HEK293 (cell line): Measurements from ENCODE around the gene DLG2.

Source experiments
- AEBP2 ChIP-seq: fragments of 450-650 bp; formaldehyde crosslinking; IDR thresholded peaks from 2 replicates; pipeline ENCODE4 v1.5.1; 2016; ENCODE audit warnings: missing biosample characterization, missing genetic modification characterization, borderline replicate concordance
- CTCF ChIP-seq: fragments of 450-650 bp; formaldehyde crosslinking; IDR thresholded peaks from 2 replicates; pipeline ENCODE4 v1.5.1; 2016; ENCODE audit warnings: missing biosample characterization, missing genetic modification characterization
- GLIS2 ChIP-seq: fragments of 450-650 bp; formaldehyde crosslinking; IDR thresholded peaks from 2 replicates; pipeline ENCODE4 v1.5.1; 2016; ENCODE audit warnings: missing biosample characterization, missing genetic modification characterization
- MEIS1 ChIP-seq: sonication (generic); formaldehyde crosslinking; IDR thresholded peaks from 2 replicates; pipeline ENCODE4 v1.8.1; 2022; ENCODE audit warnings: missing genetic modification reagents, mild to moderate bottlenecking, borderline replicate concordance
- REST ChIP-seq: fragments of 450-650 bp; formaldehyde crosslinking; IDR thresholded peaks from 2 replicates; pipeline ENCODE4 v1.5.1; 2016; ENCODE audit warnings: missing biosample characterization, missing genetic modification characterization
- SETDB1 ChIP-seq: IDR thresholded peaks from one replicate; pipeline ENCODE4 v1.6.1; 2017; ENCODE audit warnings: mild to moderate bottlenecking, low read length, moderate library complexity, mixed read lengths; ENCODE audit not compliant: insufficient read length
- ZBTB44 ChIP-seq: fragments of 450-650 bp; IDR thresholded peaks from 2 replicates; pipeline ENCODE4 v1.5.1; 2018; ENCODE audit warnings: missing biosample characterization, mild to moderate bottlenecking, missing genetic modification characterization
- ZFP3 ChIP-seq: fragments of 450-650 bp; formaldehyde crosslinking; IDR thresholded peaks from 2 replicates; pipeline ENCODE4 v1.5.1; 2016; ENCODE audit warnings: low read depth, missing biosample characterization, missing genetic modification characterization
- ZNF239 ChIP-seq: fragments of 450-650 bp; formaldehyde crosslinking; IDR thresholded peaks from 2 replicates; pipeline ENCODE4 v1.5.1; 2016; ENCODE audit warnings: missing biosample characterization, missing genetic modification characterization
- ZNF513 ChIP-seq: fragments of 450-650 bp; IDR thresholded peaks from 2 replicates; pipeline ENCODE4 v1.5.1; 2018; ENCODE audit warnings: missing biosample characterization, missing genetic modification characterization
- ZNF596 ChIP-seq: fragments of 450-650 bp; IDR thresholded peaks from 2 replicates; pipeline ENCODE4 v1.5.0; 2018; ENCODE audit warnings: missing biosample characterization, mild to moderate bottlenecking, missing genetic modification characterization, moderate library complexity
- ZNF629 ChIP-seq: fragments of 450-650 bp; formaldehyde crosslinking; IDR thresholded peaks from 2 replicates; pipeline ENCODE4 v1.5.1; 2017; ENCODE audit warnings: missing biosample characterization, missing genetic modification characterization

- TF ChIP-seq CTCF (tag by site-specific recombination) = no peak
- no peak for TF ChIP-seq ZNF239 (tag by site-specific recombination)
- TF ChIP-seq ZNF596 (tag by site-specific recombination) = no peak
- no peak for TF ChIP-seq ZBTB44 (tag by site-specific recombination)
- no peak for TF ChIP-seq AEBP2 (tag by site-specific recombination)
- TF ChIP-seq REST (tag by site-specific recombination) = no peak
- no peak for TF ChIP-seq SETDB1
- TF ChIP-seq ZNF513 (tag by site-specific recombination) = no peak
- TF ChIP-seq ZFP3 (tag by site-specific recombination) = no peak
- TF ChIP-seq ZNF629 (tag by site-specific recombination) = no peak
- no peak for TF ChIP-seq MEIS1 (CRISPR knock-in tag)
- TF ChIP-seq GLIS2 = no peak
Measured at GRCh38 chr11:84419616-84420015, 1207.5 kb downstream of the DLG2 start.
